Posterior cingulate gyrus (tissue), 11 donors: ENCODE measurements around the gene FAM3D.
"Not testable (repeated sequence)": the region's sequence is repeated elsewhere in the genome, so short reads cannot be mapped to it uniquely, and the experiment has no call there.

ENCODE experiments used
- DNase-seq, 10 donors: peaks; one replicate each; pipeline versions ENCODE4 v3.0.0 to v3.0.0-alpha.2; 2020 to 2021; ENCODE audit warnings: mixed read lengths in 3 of 10
- intact Hi-C: fragments of 100-400 bp; cut with DNase I; formaldehyde crosslinking; loops from one replicate; pipeline ENCODE4 v1.15.1; 2023

Gene FAM3D, protein sequence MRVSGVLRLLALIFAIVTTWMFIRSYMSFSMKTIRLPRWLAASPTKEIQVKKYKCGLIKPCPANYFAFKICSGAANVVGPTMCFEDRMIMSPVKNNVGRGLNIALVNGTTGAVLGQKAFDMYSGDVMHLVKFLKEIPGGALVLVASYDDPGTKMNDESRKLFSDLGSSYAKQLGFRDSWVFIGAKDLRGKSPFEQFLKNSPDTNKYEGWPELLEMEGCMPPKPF

DNA sequence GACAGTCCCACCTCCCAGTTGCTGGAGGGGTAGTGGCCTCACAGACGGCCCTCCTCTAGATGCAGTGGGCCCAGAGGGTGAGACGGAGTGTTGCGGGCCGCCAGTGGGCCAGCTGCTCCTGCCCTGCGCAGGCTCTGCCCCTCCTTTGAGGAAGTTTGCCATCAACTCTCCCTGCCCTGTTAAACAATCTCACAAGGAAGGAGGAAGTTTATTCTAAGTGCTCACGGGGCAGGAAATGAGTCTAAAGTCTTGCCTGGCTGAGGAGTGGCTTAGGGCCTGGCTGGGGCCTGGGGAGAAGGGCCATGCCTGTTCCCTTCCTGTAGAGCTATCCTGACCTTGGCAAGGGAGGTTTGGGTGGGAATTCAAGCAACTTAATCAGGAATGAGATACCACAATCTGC lies at the start of gene FAM3D:
TSS of gene FAM3D (minus strand) at position 92 of the 400 bp plus-strand sequence. CDS start 11,211 bp downstream, outside the sequence.
- no peak for DNase-seq
- intact Hi-C loops: no loop called here

DNA sequence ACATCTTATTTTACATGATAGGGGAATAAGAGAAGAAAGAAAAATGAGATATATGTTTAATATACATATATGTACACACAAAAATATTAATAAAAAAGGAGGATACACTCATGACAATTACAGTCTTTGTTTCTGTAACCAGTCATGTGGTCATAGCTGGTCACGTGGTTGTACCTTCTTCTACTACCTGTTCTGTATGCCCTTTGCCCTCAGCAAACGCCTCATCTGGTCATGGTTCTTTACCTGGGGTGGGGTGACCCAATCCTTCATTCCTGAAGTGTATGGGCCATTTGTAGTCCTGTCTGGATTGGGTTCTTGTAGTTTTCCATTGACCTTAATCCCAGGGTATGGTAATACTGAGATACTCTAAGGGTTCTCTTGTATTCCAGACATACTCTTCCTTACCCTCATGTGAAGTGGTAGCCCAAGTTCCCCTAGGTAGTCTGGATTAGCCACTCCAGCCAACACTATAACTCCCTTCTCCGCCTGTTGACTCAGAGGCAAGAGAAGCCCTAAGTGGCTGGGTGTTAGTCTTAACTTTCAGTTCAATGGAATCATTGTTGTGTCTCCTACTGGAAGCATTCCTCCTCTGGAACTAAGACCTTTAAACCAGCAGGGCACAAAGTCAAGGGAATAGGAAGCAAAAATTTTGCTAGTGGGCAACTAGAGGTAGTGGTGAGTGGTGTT lies 47.3 kb upstream of the FAM3D start:
- no peak for DNase-seq
- intact Hi-C loops: no loop called here

DNA sequence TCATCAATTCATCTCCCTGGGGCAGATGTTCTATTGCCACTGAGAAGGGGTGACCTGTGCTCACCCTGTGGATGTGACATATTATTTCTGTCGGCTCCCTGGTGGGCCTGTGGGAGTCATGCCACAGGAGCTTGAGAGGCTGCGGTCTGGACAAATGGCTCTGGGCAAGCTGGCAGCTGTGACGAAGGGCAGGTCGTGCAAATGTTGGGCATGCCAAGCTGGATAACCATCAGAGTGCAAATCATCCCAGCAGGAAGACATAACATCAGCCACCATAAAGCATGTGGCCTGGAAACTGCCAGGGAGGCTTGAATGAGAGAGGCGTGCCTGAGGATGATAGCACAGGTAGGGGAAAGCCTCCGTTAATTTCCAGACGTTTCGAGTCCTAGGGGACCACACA lies 45.3 kb upstream of the FAM3D start:
- DNase-seq: no peak
- intact Hi-C loops: no loop called here

DNA sequence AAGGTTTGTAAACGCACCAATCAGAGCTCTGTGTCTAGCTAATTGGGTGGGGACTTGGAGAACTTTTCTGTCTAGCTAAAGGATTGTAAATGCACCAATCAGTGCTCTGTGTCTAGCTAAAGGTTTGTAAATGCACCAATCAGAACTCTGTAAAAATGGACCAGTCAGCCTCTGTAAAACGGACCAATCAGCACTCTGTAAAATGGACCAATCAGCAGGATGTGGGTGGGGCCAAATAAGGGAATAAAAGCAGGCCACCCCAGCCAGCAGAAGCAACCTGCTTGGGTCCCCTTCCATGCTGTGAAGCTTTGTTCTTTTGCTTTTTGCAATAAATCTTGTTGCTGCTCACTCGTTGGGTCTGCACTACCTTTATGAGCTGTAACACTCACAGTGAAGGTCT lies 42.4 kb upstream of the FAM3D start:
- intact Hi-C loops, DNase-seq: not testable (repeated sequence)

DNA sequence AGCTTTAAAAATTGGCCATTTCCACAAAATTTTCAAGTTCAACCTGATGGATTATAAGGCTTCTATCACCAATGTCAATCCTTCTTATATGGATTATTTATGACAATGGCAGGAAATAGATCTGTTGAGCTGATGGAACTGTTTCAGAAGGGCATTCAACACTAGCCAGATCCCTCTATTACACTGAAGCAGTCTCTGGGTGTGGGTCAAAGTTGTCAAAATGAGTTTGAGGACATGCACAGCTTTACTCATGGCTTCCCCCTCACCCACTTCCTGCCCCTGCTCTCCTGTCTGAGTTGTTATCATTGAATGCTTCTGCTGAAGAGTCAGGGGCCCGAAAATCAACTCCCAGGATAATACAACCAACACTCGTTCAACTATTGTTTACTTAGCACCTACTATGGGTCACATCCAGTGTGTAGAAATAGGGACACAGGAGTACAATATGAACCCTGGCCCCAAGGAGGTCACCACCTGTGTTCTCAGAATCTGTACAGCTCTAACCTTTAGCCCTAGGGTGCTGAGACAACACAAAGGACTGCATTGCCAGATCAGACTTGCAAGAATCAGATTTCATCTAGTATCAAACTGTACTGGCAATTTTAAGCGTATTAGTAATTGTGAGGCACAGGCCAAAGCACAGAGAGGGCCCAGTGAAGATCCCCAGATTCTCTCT lies 41.7 kb upstream of the FAM3D start:
- DNase-seq: no peak
- intact Hi-C loops: no loop called here

DNA sequence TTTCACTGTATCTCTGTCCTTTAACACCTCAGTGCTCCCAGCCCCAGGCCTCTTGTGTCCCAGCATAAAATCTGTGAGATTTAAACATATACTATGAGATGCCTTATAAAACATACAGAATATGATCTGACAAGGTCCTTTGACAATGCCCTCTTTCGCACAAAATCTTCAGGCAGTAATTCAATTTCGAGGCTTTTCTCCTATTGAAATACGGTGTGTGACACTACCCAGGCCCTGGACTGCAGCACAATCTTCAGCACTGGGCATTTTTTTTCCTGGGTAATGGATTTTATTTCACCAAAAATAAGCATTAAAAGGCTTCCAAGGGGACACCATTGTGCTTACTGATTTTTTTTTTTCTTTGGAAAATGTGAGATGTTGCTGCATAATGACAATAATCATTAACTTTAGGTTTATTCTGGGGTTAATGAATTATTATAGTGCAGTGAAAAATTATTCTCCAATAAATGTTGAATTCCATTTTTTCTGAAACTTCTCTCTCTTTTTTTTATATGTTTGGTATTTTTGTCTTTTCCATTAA lies 40.9 kb upstream of the FAM3D start:
- intact Hi-C loops: no loop called here
- no peak for DNase-seq

DNA sequence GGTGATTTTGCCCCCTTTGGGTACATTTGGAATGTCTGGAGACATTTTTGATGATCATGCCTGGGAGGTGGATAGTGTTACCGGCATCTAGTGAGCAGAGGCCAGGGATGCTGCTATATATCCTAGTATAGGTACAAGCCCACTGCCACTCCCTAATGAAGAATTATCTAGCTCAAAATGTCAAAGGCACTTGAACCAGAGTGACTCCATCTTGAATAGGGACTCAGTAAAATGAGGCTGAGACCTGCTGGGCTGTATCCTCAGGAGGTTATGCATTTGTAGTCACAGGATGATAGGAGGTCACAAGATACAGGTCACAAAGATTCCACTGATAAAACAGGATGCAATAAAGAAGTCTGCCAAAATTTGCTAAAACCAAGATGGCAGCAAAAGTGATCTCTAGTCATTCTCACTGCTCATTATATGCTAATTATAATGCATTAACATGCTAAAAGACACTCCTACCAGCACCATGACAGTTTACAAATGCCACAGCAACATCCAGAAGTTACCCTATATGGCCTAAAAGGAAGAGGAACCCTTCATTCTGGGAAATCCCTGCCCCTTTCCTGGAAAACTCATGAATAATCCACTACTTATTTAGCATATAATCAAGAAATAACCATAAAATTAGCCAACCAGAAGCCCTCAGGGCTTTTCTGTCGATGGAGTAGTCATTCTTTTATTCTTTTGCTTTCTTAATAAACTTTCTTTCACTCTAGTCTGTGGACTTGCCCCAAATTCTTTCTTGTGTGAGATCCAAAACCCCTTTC lies 40.0 kb upstream of the FAM3D start:
- intact Hi-C loops: no loop called here
- no peak for DNase-seq

DNA sequence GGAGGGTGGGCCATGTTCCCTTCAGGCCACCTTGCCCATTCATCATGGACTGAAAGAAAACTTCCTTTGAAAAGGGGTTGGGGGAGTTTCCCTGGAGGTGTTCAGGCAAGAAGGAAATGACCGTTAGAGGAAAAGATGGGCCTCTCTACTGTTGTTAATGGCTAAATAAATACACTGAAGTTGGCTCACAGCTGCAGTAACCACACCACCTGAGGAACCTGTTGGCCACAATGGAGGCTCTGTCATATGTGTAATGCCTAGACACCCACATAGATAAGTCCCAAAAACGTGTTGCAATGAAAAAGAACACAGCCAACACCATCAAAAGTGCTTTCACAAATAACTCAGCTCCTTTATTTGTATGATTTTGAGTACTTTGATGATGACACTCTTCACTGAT lies 38.2 kb upstream of the FAM3D start:
- intact Hi-C loops: no loop called here
- DNase-seq: no peak

DNA sequence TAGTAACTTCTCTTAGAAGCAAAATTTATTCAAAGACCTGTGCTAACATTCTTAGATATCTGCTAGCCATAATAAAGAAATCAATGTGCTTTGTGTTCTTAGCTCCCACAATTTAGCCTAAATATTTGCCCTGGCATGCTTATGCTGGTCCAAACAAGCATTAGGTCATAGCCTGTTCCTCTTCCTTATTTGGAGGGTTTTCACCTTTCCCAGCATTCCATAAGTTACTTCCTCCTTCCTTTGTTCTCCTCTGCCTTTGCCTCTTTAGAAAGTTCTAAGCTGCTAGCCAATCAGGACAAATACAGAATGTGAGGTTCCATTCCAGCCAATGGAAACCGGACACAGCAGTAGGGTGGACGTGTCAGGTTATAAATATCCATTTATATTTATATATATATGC lies 37.7 kb upstream of the FAM3D start:
- DNase-seq, intact Hi-C loops: not testable (repeated sequence)

DNA sequence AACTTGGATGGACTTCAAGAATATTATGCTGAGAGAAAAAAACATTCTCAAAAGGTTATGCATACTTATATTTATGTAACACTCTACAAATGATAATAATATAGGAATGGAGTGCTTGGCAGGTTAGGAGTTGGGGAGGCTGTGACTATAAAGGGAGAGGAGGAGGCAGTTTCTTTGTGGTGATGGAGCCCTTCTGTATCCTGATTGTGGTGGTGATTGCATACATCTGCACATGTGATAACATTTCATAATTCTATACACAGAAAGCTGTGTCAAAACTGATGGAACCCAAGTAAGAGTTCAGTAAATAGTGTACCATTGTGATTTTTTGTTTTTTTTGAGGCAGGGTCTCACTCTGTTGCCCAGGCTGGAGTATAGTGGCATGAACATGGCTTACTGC lies 31.7 kb upstream of the FAM3D start:
- DNase-seq: no peak
- intact Hi-C loops: no loop called here

DNA sequence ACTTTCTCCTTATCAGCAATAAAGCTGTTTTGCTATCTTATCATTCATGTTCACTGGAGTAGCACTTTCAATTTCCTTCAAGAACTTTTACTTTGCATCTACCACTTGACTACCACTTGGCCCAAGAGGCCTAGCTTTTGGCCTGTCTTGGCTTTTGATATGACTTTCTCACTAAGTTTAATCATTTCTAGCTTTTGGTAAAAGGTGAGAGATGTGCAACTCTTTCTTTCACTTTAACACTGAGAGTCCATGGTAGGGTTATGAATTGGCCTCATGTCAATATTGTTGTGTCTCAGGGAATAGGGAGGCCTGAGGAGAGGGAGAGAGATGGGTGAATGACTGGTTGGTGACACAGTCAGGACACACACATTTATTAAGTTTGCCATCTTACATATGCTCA lies 31.0 kb upstream of the FAM3D start:
- no peak for DNase-seq
- intact Hi-C loops: no loop called here

DNA sequence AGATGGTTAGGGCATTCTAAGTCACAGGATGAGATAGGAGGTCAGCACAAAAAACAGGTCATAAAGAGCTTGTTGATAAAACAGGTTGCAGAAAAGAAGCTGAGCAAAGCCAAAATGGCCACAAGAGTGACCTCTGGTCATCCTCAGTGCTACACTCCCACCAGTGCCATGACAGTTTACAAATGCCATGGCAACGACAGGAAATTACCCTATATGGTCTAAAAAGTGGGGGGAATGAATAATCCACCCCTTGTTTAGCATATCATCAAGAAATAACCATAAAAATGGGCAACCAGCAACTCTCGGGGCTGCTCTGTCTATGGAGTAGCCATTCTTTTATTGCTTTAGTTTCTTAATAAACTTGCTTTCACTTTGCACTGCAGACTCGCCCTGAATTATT lies 30.2 kb upstream of the FAM3D start:
- intact Hi-C loops, DNase-seq: not testable (repeated sequence)

DNA sequence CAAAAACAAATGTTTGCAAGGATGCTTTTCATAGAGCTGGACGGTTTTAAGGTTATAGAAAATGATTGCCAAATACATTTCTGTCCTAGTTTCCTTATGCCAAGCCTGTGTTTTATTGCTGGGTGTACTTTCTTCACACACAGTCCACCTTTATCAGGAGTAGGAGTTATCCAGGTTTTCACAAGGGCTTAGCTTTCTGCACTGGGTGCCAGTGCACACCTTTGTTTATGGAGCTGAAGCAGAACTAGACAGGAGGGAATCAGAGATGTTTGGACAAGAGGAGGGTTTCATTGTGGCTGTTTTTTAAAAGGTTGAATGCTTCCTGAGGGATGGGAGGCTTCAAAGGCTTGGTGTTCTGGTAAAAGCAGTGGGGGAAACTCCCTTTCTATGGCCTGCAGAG lies 29.5 kb upstream of the FAM3D start:
- no peak for DNase-seq
- intact Hi-C loops: no loop called here

DNA sequence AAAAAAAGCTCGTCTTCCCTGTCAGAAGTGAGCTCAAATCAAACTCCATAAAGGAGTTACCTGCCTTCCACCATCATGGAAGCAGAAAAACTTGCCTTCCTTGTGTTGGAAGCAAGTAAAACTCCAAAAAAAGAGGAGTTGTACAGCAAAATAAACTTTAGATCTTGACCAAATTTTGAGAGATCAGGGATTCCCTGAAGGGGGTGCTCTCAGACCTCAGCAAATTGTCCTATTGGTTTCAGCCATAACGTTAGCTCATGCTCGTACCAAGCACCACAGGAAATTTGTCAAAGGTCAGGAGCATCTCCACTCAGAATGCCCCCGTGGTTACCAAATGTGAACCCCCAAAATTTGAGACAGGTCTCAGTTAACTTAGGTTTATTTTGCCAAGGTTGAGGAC lies 28.7 kb upstream of the FAM3D start:
- intact Hi-C loops, DNase-seq: not testable (repeated sequence)

DNA sequence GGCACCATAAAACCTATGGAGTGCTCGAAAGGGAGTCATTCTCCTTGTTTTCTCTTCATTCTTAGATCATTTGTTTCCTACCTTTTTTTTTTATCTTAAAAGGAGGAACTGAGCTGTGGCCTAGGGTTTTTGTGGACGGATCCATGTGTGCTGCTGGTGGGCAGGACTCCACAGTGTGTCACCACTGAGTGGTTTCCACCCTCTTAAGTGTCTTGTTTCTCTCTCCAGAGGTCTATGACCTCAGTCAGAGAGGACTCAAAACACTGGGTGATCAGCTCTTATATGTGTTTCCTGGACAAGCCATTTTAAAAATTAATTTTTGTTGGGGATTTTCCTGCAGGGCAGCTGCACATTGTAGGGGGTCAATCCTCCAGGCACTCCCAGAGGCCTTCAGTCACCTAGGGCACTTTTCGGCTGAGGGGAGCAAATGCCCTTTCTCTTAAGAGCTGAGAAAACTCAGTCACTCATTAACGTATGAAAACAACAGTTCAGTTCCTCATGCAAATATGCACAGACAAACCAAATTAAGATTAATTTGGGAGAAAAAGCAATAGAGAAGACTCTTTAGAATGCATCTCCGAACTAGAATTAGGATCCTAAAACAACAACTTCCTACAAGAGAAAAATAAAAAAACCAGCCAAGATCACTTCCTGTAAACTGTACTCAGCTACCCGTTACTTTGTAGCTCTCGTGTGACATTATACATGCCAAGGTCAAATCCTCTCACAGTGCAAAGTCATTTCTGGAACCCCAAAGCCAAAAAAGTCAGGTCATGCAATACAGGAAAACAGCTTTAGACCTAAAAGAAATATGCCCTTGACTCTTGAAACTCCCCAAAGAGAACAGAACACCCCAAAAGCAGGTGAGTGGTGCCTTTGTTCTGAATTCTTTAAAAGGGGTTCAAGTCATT lies 27.6 kb upstream of the FAM3D start:
- DNase-seq: no peak
- intact Hi-C loops: no loop called here

DNA sequence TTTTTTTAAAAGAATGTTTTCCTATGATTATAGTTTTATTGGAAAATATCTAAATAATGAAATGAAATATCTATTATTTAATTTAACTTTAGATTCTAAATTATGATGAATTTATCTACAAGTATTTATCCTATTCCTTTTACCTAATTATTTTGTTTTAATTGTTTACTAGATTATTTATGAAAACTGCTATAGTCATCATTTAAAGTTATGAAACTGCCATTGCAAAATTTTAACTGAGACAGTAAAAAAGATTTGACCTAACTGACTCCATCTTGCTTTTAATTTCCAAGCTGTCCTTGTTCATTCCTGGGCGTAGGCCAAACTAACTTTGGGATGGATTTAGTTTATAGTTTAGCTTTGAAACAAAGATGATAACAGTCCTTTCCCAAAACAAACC lies 25.9 kb upstream of the FAM3D start:
- no peak for DNase-seq
- intact Hi-C loops: no loop called here

DNA sequence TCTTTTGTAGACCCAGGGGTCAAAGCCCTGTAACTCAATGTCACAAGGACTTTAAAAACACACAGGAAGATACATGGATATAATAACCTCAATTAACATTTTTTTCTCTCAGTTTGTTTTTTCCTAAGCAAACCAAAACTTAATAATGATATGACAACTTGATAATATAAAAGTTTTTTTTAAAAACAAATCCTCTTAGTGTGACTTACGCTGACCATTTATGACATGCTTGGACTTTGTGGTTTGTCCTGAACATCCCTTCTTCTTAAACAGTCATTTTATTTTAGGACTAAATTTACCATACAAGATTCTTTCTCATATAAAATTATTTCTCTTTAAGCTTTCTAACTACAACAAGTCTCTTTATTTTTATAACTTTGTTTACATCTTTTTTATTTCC lies 25.4 kb upstream of the FAM3D start:
- no peak for DNase-seq
- intact Hi-C loops: no loop called here

DNA sequence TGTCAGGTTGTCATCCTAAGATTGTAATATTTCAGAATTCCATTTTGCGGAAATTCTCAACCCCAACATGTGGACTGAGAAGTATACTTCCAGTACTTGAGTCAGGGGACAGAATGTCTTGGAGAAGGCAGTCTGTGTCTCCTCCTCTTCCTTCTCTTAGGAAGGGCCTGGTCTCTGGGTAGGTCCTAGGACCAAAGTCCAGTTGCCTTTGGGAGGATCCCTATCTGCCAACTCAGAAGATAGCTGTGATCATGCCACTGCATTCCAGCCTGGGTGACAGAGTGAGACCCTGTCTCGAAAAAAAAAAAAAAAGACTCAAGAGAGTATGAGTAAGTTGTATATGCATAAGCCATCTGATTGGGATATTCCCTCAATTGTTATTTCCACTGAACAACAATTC lies 23.9 kb upstream of the FAM3D start:
- intact Hi-C loops: no loop called here
- no peak for DNase-seq

DNA sequence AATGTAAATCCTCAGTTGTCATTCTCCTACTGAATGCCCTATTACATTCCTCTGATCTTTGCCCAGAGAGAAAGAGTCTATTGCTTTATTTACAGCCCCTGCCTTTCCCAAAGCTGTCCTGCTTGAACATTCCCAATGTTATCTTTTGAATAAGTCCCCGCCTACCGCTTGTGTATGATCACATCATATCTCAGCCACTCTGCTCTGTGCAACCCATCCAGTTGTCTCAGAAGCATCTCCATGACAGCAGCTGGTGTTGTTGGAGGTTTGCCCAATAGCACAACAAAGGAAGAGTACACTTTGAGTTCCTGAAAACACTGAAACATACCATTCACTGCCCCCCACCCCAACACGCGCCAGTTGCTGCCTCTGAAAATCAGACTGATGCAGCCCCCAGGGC lies 22.0 kb upstream of the FAM3D start:
- DNase-seq: no peak
- intact Hi-C loops: no loop called here

DNA sequence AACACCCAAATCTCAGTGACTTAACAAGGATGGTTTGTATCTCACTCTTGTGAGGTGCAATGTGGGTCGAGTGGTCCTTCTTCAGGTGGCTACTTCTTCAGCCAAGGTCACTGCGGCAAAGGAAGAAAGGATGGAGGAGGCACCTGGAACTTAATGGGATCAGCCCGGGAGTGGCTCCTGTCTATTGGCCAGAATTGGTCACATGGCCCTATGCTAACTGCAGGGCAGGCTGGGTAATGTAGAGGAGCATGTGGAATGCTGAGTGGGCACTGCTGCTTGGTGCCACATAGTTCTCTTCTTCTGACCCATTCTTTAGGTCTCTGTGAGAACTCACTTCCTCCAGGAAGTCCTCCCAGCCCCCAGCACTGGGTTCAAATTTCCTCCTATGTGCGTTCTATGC lies 20.3 kb upstream of the FAM3D start:
- no peak for DNase-seq
- intact Hi-C loops: no loop called here
